IMR-90 (cell line): ENCODE data around the gene IFNG-AS1. TPM values are rescaled to one million over a fixed set of nuclear protein-coding genes. Genes with fewer than 3 reads are reported as not detected.

Experiments
- ATAC-seq: fragments of 200-7000 bp; cut with Tn5 transposase; 2 replicates; pipeline ENCODE4 v1.9.1; 2020; ENCODE audit warnings: low read depth, mild to moderate bottlenecking, moderate library complexity
- BruUV-seq: library from RNA; stranded (reverse); fragments of 400-500 nt; replicated peaks from 2 replicates; lab custom pipeline; 2021; lab: Mats Ljungman, UMichigan
- CTCF ChIA-PET: fragments of 300-600 bp; formaldehyde crosslinking; extraction: SDS; loops from one replicate; lab custom pipeline; 2021; ENCODE audit warnings: antibody characterized with exemption; lab: Yijun Ruan, JAX
- POLR2A ChIA-PET: fragments of 300-600 bp; sonication (Branson Sonifier 250); formaldehyde crosslinking; loops from one replicate; lab custom pipeline; 2022; ENCODE audit warnings: antibody characterized with exemption; ENCODE audit not compliant: unreplicated experiment; lab: Charles Lee
- DNase-seq: peaks from one replicate; pipeline ENCODE4 v3.0.0; 2013
- H2AFZ ChIP-seq: replicated peaks from 2 replicates; pipeline ENCODE3; 2013; ENCODE audit warnings: low read length, mild to moderate bottlenecking; ENCODE audit not compliant: poor library complexity
- H2AK5ac ChIP-seq: 2 replicates; pipeline ENCODE4 v1.6.1; 2013; ENCODE audit warnings: low read depth, low read length, inconsistent platforms
- H2AK9ac ChIP-seq: replicated peaks from 2 replicates; pipeline ENCODE3; 2013; ENCODE audit warnings: mild to moderate bottlenecking, low read depth, low read length, moderate library complexity; ENCODE audit not compliant: poor library complexity
- H2BK120ac ChIP-seq: 2 replicates; pipeline ENCODE4 v1.6.1; 2013; ENCODE audit warnings: low read depth, low read length, inconsistent platforms
- H2BK15ac ChIP-seq: 3 replicates; pipeline ENCODE4 v1.6.1; 2013; ENCODE audit warnings: low read depth, low read length, inconsistent platforms
- H2BK20ac ChIP-seq: 2 replicates; pipeline ENCODE4 v1.6.1; 2013; ENCODE audit warnings: low read depth, mild to moderate bottlenecking, inconsistent platforms, low read length, moderate library complexity
- H2BK5ac ChIP-seq: 2 replicates; pipeline ENCODE4 v1.6.1; 2013; ENCODE audit warnings: mild to moderate bottlenecking, low read depth, low read length, inconsistent platforms; ENCODE audit not compliant: poor library complexity, severe bottlenecking
- H3K14ac ChIP-seq: replicated peaks from 2 replicates; pipeline ENCODE4 v1.6.1; 2013; ENCODE audit warnings: low read depth, low read length, inconsistent platforms
- H3K18ac ChIP-seq: 2 replicates; pipeline ENCODE4 v1.6.1; 2013; ENCODE audit warnings: low read depth, low read length, control low read depth
- H3K23ac ChIP-seq: 2 replicates; pipeline ENCODE4 v1.6.1; 2013; ENCODE audit warnings: low read depth, low read length, inconsistent platforms
- H3K27ac ChIP-seq: 2 replicates; pipeline ENCODE4 v1.5.1; 2013; ENCODE audit warnings: mild to moderate bottlenecking, control low read depth, low read length; ENCODE audit not compliant: insufficient read depth
- H3K27me3 ChIP-seq: 2 replicates; pipeline ENCODE4 v1.6.1; 2013; ENCODE audit warnings: low read length; ENCODE audit not compliant: control insufficient read depth, insufficient read depth
- H3K36me3 ChIP-seq: 2 replicates; pipeline ENCODE4 v1.6.1; 2013; ENCODE audit warnings: low read length, mixed read lengths; ENCODE audit not compliant: control insufficient read depth, insufficient read depth
- H3K4ac ChIP-seq: 2 replicates; pipeline ENCODE4 v1.6.1; 2013; ENCODE audit warnings: low read depth, low read length, inconsistent platforms
- H3K4me1 ChIP-seq: 2 replicates; pipeline ENCODE4 v1.6.1; 2013; ENCODE audit warnings: low read length, mixed read lengths; ENCODE audit not compliant: control insufficient read depth, insufficient read depth
- H3K4me2 ChIP-seq: 2 replicates; pipeline ENCODE4 v1.6.1; 2013; ENCODE audit warnings: low read depth, mild to moderate bottlenecking, control low read depth, low read length, moderate library complexity
- H3K4me3 ChIP-seq: 2 replicates; pipeline ENCODE4 v1.5.1; 2013; ENCODE audit warnings: low read depth, mild to moderate bottlenecking, control low read depth, low read length, moderate library complexity; ENCODE audit not compliant: insufficient read depth
- H3K56ac ChIP-seq: 2 replicates; pipeline ENCODE4 v1.6.1; 2013; ENCODE audit warnings: low read length, inconsistent platforms; ENCODE audit not compliant: insufficient read depth; ENCODE audit errors: extremely low read depth
- H3K79me1 ChIP-seq, 2 experiments: 2 replicates each; pipeline ENCODE4 v1.6.1; 2013; ENCODE audit warnings: low read length in 2 of 2, inconsistent platforms in 1 of 2, low read depth in 1 of 2
- H3K9ac ChIP-seq: 2 replicates; pipeline ENCODE4 v1.6.1; 2013; ENCODE audit warnings: low read depth, low read length, control low read depth
- H3K9me1 ChIP-seq: 2 replicates; pipeline ENCODE4 v1.6.1; 2013; ENCODE audit warnings: low read length, inconsistent platforms; ENCODE audit not compliant: insufficient read depth
- H3K9me3 ChIP-seq: 2 replicates; pipeline ENCODE4 v1.6.1; 2013; ENCODE audit warnings: low read length; ENCODE audit not compliant: control insufficient read depth, insufficient read depth
- H4K20me1 ChIP-seq: 2 replicates; pipeline ENCODE4 v1.6.1; 2013; ENCODE audit warnings: low read length, inconsistent platforms; ENCODE audit not compliant: insufficient read depth
- H4K5ac ChIP-seq: 2 replicates; pipeline ENCODE4 v1.6.1; 2013; ENCODE audit warnings: mild to moderate bottlenecking, low read depth, low read length, control low read depth
- H4K8ac ChIP-seq, 2 experiments: 2 replicates each; pipeline ENCODE4 v1.6.1; 2013; ENCODE audit warnings: low read depth in 2 of 2, low read length in 2 of 2, control low read depth in 1 of 2, inconsistent platforms in 1 of 2
- H4K91ac ChIP-seq: 2 replicates; pipeline ENCODE4 v1.6.1; 2013; ENCODE audit warnings: low read depth, low read length, inconsistent platforms; ENCODE audit not compliant: insufficient read depth
- BHLHE40 ChIP-seq: fragments of 150-350 bp; IDR thresholded peaks from 2 replicates; pipeline ENCODE4 v1.6.1; 2016; ENCODE audit warnings: mild to moderate bottlenecking, low read depth, low read length
- MAFK ChIP-seq: IDR thresholded peaks from 2 replicates; pipeline ENCODE4 v1.6.1; 2012; ENCODE audit warnings: low read depth, low read length, improper control_type of control experiment
- MXI1 ChIP-seq: IDR thresholded peaks from 2 replicates; pipeline ENCODE4 v1.6.1; 2012; ENCODE audit warnings: low read depth, mild to moderate bottlenecking, low read length, moderate library complexity, borderline replicate concordance
- WGBS, 2 experiments: methylation state at CpG; one replicate each; pipeline versions ENCODE4 v1.1.5 to v1.1.7; 2013; ENCODE audit warnings: missing lambda C conversion rate in 2 of 2; ENCODE audit not compliant: insufficient read length in 1 of 2; ENCODE audit errors: extremely low coverage in 2 of 2; 5-methylcytosine and 5-hydroxymethylcytosine counted together
- dilution Hi-C: fragments of 300-500 bp; cut with HindIII; formaldehyde crosslinking; loops from one replicate; pipeline ENCODE4 v1.14.3; 2018; ENCODE audit warnings: low sequenced_read_pairs; ENCODE audit not compliant: unreplicated experiment
- in situ Hi-C: fragments of 300-500 bp; cut with MboI; formaldehyde crosslinking; loops from 3 replicates; pipeline ENCODE4 v1.14.3; 2019; ENCODE audit warnings: low sequenced_read_pairs, inconsistent platforms, mixed read lengths
- intact Hi-C: fragments of 100-400 bp; cut with micrococcal nuclease; formaldehyde crosslinking; loops from 2 replicates; pipeline ENCODE4 v1.10.0; 2022
- polyA plus RNA-seq, 3 experiments: library from polyadenylated mRNA; depleted of rRNA; stranded (reverse); fragments of >200 nt; gene quantifications; 2 replicates each; pipeline ENCODE4 v1.2.3, GENCODE V29; 2012; ENCODE audit warnings: low replicate concordance in 1 of 3
- total RNA-seq: library from RNA; depleted of rRNA; stranded (reverse); fragments of >200 nt; gene quantifications from 2 replicates; pipeline ENCODE4 v1.2.3, GENCODE V29; 2012

Gene IFNG-AS1
- total and polyA plus RNA-seq, 2 of the 4 experiments (the other 2 are of a cell fraction): not detected

- peaks cover 4% of the 10 kb centered on the region; the same call in 1 of the 2 replicates for H3K4me1 ChIP-seq
- H4K91ac ChIP-seq: no peak overlapping the region
- H3K27ac ChIP-seq: no peak overlapping the region
- H3K9me3 ChIP-seq: no peaks in the 10 kb centered on the region
- no peak overlapping the region for H2AK9ac ChIP-seq
- dilution Hi-C loops: no loop called here
- H3K27me3 ChIP-seq: no peaks in the 10 kb centered on the region
- no peak overlapping the region for H3K18ac ChIP-seq
- H4K8ac ChIP-seq: 0 out of 4 replicates have a peak overlapping the region, but pooled peaks of 1 of the 2 experiments have one; percentile 4
- intact Hi-C loops: no loop called here
- BruUV-seq: no TSS peak
- TF ChIP-seq MXI1 (no peak), BHLHE40 (peak; percentile 28; the same call in 1 of the 2 replicates), MAFK (peak; percentile 5; the same call in 1 of the 2 replicates)
- H2BK5ac ChIP-seq: no peak overlapping the region
- WGBS, 2 experiments: no CpG with 5 or more reads among the region's 3 CpGs
- H2AFZ ChIP-seq: peak overlapping the region; percentile 28
- peak overlapping the region; percentile 44; the same call in 1 of the 2 replicates for H3K4ac ChIP-seq
- H4K5ac ChIP-seq: no peak overlapping the region
- 0 out of 2 replicates have a peak overlapping the region, but pooled peaks have one; percentile 9 for H2BK20ac ChIP-seq
- H3K36me3 ChIP-seq: no peaks in the 10 kb centered on the region
- no peak overlapping the region for H3K4me3 ChIP-seq
- H2BK120ac ChIP-seq: peak overlapping the region; percentile 11; the same call in 1 of the 2 replicates
- H3K23ac ChIP-seq: no peak overlapping the region
- ATAC-seq (peak; percentile 49), DNase-seq (peak; percentile 40)
- no peaks in the 10 kb centered on the region for H3K9me1 ChIP-seq
- CTCF ChIA-PET: interaction anchor here (0.7 kb wide), 1 partner anchor 584 kb away, joined by 3 read pairs; no protein-coding TSS in a partner anchor
- POLR2A ChIA-PET: no interaction called here
- H2BK15ac ChIP-seq: peak overlapping the region; percentile 24; the same call in 1 of the 3 replicates
- peak overlapping the region; percentile 35; the same call in 1 of the 2 replicates for H3K14ac ChIP-seq
- H2AK5ac ChIP-seq: no peak overlapping the region
- H4K20me1 ChIP-seq: no peaks in the 10 kb centered on the region
- H3K56ac ChIP-seq: no peak overlapping the region
- no peak overlapping the region for H3K4me2 ChIP-seq
- H3K79me1 ChIP-seq: no peaks in the 10 kb centered on the region
- no peak overlapping the region for H3K9ac ChIP-seq
- in situ Hi-C loops: loop anchor here (5.0 to 10.0 kb wide), 3 partner anchors 289 to 584 kb away; no protein-coding TSS in a partner anchor
These were observed 48.4 kb upstream of the IFNG-AS1 start for GRCh38 chr12:67940780-67941243.
